Measurements from ENCODE around the gene FCGR3A.
"Not testable (repeated sequence)": the region's sequence is repeated elsewhere in the genome, so short reads cannot be mapped to it uniquely, and the experiment has no call there.

The FCGR3A gene

GRCh38 chr1:161556143-161556542 lies 6.5 kb upstream of the FCGR3A start:
- DNase-seq = not testable (repeated sequence)

DNA sequence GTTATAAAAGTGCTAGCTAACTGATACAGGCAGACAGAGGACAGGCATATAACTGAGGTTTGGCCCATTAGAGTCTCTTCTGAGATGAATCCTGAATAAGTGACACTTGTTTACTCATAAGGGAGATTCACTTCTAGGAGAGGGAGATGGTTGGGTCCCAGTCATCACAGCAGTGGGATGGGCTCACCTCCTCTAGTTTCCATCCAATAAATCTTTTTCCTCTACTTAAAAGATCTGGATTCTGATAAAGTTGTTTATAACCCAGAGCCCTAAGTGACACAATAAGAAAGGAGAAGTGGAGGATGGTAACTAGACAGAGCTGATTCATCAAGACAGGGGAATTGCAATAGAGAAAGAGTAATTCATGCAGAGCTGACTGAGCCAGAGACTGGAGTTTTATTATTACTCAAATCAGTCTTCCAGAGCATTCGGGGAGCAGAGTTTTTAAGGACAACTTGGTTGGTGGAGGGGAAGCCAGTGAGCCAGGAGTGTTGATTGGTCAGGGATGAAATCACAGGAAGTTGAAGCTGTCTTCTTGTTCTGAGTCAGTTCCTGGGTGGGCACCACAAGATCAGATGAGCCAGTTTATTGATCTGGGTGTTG lies 5.3 kb upstream of the FCGR3A start:
- not testable (repeated sequence) for DNase-seq

DNA sequence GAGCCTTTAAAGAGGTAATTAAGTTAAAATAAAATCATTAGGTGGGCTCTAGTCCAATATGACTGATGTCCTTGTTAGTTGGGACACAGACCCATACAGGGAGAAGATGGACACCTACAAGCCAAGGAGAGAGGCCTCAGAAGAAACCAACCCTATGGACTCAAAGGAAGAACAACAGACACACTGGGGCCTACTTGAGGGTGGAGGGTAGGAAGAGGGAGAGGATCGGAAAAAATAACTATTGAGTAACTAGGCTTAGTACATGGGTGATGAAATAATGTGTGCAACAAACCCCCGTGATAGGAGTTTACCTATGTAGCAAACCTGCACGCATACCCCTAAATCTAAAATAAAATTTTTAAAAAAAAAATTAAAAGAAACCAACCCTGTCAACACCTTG lies 4.7 kb upstream of the FCGR3A start:
- DNase-seq = not testable (repeated sequence)

GRCh38 chr1:161553631-161554030 lies 4.0 kb upstream of the FCGR3A start:
- not testable (repeated sequence) for DNase-seq

- DNase-seq = not testable (repeated sequence)
These were observed 1.3 kb upstream of the FCGR3A start for GRCh38 chr1:161550942-161551341.

GRCh38 chr1:161548749-161549406 lies 740 bp downstream of the FCGR3A start:
- DNase-seq = not testable (repeated sequence)

GRCh38 chr1:161547995-161548741 lies 1.4 kb downstream of the FCGR3A start:
- not testable (repeated sequence) for DNase-seq

DNA sequence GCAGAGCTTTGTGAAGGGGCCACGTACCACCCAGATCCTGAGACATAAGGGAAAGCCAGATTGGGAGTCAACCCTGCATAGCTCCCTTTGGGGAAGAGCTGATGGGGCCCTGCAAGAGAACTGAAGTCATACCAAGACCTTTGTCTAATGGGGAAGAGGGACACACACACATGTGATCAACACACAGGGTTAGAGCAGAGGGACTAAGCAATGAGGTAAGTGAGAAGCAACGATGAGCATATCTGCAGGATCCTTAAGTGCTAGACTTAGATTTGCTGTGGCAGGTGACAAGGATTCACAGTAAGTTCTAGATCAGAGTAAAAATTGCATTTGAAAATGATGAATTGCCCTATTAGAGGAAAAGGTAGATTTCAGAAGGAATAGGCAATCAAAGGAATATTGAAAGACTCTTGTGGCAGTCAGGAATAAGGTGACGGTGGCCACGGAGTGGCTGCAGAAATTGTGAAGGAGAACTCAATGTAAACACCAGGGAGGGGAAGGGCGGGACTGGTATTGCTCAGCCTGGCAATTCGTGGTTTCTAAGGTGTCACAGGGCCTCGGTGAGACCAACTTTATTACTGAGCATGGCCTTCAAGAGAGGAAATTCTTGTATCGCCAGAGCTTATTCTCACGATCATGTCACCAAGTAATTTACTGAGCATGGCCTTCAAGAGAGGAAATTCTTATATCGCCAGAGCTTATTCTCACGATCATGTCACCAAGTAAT lies 4.5 kb downstream of the FCGR3A start:
- not testable (repeated sequence) for DNase-seq

DNA sequence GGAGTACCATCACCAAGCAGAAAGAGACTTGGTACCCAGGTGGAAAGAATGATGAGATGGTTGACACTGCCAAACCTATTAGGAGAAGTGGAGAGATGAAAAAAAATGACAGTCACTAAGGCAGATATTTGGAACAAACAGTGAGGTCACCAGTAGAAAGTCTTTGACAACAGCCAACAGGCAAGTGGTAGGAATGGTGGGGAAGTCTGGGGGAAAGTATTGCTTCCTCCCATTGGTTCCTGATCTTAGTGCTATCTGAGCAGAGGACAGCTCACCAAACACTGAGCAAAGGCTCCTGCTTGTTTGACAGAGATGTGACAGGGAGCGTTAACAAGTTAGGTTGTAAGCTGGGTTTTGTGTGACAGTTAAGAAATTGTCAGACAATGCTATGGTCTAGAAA lies 6.5 kb downstream of the FCGR3A start:
- DNase-seq = not testable (repeated sequence)

DNA sequence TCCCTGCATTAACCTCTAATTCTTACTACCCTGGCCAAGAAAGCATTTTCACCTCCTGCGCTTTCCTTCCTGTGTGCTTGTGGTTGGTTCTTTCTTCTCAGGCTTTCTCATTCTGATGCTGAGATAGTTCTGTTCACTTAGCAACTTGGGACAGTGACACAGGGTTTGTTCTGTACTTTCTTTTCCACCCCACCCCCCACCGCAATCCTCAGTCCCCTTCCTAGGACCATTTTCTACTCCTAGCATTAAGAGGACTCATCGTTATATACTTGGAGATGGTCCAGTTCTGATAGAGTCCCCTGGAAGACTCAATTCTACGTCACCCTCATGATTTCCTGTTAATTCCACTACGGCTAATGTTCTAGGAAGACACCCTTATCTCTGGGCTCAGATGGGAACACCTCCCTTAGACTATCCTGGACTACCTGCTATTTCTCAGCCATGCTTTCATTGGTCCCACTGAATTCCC lies 7.5 kb downstream of the FCGR3A start:
- DNase-seq = not testable (repeated sequence)

GRCh38 chr1:161540570-161540960 lies 9.1 kb downstream of the FCGR3A start:
- not testable (repeated sequence) for DNase-seq

DNA sequence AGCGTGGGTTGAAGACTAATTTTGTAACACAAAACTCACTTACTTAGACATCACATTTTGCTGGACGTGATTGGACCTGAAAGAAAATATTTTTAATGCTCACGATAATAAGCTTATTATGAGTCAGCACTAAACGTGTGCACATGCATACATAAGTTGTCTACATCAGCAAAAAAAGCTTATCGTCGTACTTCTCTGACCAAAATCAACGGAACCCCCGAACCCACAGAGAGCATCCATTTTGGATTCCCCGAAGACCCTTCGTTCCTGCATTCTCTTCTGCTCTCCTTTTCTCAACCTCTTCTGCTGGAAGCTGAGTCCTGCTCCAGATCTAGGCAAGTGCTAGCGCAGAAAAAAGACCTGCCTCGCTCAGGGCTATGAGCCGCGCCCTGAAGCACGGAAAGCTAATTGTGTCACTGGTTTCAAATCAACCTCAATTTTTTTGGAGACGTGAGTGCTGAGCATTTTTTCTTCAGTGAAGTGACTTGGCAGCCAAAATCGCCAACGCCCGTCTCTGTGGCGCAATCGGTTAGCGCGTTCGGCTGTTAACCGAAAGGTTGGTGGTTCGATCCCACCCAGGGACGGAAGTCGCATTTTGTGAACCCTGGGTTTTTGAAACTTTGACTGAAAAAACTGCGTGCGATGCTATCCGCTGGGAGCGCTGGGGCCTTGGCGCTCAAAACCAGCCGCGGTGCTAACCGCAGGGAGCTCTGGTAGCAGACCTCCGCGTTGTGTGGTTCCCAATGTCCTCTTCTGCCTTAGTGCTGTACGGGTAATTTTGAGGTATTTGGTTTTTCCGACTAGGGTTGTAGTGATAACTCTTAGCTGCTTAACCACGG lies 9.7 kb downstream of the FCGR3A start:
- peak; percentile 75 for DNase-seq

GRCh38 chr1:161538925-161539479 lies 10.6 kb downstream of the FCGR3A start:
- not testable (repeated sequence) for DNase-seq

- not testable (repeated sequence) for DNase-seq
These were observed 12.4 kb downstream of the FCGR3A start for GRCh38 chr1:161537068-161537669.

GRCh38 chr1:161532644-161533567 lies 16.7 kb downstream of the FCGR3A start:
- not testable (repeated sequence) for DNase-seq

- DNase-seq = no peak
These were observed 17.5 kb downstream of the FCGR3A start for GRCh38 chr1:161531986-161532643.

DNA sequence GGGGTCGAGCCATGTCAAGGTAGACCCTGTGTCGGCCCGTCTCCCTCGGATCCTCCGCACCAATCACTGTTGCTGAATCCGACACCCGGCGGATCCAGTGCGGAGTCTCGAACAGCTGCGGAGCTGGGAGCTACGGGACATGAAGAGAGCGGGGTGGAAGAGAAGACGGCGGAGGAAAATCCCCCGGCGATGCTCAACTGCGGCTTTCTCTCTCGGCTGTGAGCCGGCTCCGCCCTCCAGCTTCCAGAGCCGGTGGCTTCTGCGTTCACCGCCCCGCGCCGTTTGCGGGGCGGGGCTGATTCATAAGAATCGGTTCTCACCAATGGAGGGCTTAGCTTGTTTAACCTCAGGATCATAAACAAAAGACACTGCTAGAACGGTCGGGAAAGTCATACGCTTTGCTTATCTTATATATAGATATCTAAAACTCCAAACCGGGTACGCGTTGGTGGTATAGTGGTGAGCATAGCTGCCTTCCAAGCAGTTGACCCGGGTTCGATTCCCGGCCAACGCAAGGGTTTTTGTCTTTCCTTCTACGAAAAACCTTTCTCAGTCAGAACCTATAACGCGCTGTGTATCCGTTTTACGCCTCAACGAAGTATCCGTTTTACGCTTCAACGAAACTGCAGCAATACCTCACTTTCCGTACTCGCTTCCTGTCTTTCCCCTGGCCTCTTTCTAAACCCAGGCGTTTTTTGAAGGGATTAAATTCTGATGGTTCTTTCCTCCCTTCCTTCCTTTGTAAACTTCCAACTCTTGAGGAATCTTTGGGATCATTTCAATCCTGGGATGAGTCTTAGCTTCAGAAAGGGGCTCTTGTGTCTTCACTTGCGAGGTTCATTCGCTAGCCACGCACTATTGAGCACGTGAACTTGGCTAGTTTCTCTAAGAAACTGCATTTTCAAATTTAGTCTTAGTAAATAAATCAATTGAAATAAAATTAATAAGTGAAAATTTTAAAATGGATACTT lies 18.7 kb downstream of the FCGR3A start:
- DNase-seq = peak; percentile 83

DNA sequence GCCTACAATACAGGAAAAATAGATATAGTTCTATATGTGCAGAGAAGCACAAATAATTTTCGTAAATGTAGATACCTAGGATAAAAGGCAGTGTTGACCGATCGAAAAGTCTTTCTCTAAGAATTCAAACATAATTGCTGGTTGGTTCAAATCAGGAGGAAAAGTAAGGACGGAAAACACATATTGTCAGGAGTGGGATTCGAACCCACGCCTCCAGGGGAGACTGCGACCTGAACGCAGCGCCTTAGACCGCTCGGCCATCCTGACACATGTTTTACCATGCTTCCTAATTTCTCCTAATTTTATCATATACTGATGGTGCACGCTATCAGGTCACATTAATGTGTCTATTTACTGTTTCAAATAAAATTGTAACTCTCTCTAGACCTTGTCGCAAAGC lies 19.5 kb downstream of the FCGR3A start:
- DNase-seq = peak; percentile 67
